H1 (cell line): ENCODE measurements around the gene PPARA. TPM values are rescaled to one million over a fixed set of nuclear protein-coding genes. Genes with fewer than 3 reads are reported as not detected.

Experiments used
- CTCF ChIA-PET: fragments of 300-600 bp; sonication (Branson Sonifier 250); formaldehyde crosslinking; loops from one replicate; lab custom pipeline; 2021; ENCODE audit not compliant: partially characterized antibody; lab: Charles Lee
- POLR2A ChIA-PET: fragments of 300-600 bp; sonication (Branson Sonifier 250); formaldehyde crosslinking; loops from one replicate; lab custom pipeline; 2021; ENCODE audit warnings: inconsistent platforms; ENCODE audit not compliant: partially characterized antibody; lab: Charles Lee
- DNase-seq, 2 experiments: peaks; one replicate each; pipeline versions ENCODE4 v3.0.0 to v3.0.0-alpha.2; 2010 to 2022; ENCODE audit warnings: low spot score in 2 of 2, low read depth in 1 of 2, mixed read lengths in 1 of 2
- FAIRE-seq: peaks from 2 replicates; lab custom pipeline; 2011; peaks lifted over from hg19 to GRCh38; lab: Jason Lieb, UNC
- H2AFZ ChIP-seq: 2 replicates; pipeline ENCODE4 v1.8.1; 2012; ENCODE audit warnings: low read length, inconsistent platforms
- H2AK5ac ChIP-seq: 2 replicates; pipeline ENCODE4 v1.6.1; 2013; ENCODE audit warnings: low read depth, low read length
- H2BK120ac ChIP-seq: replicated peaks from 2 replicates; pipeline ENCODE3; 2013; ENCODE audit warnings: low read depth, low read length, inconsistent platforms
- H2BK12ac ChIP-seq: 2 replicates; pipeline ENCODE4 v1.6.1; 2013; ENCODE audit warnings: low read depth, low read length
- H2BK15ac ChIP-seq: 2 replicates; pipeline ENCODE4 v1.6.1; 2013; ENCODE audit warnings: low read length
- H2BK20ac ChIP-seq: 2 replicates; pipeline ENCODE4 v1.6.1; 2013; ENCODE audit warnings: low read length
- H2BK5ac ChIP-seq: 2 replicates; pipeline ENCODE4 v1.6.1; 2013; ENCODE audit warnings: low read depth, low read length
- H3K14ac ChIP-seq: 2 replicates; pipeline ENCODE4 v1.6.1; 2013; ENCODE audit warnings: inconsistent platforms; ENCODE audit not compliant: insufficient read length
- H3K18ac ChIP-seq: 2 replicates; pipeline ENCODE4 v1.6.1; 2013; ENCODE audit warnings: low read length; ENCODE audit errors: extremely low read depth
- H3K23ac ChIP-seq: 2 replicates; pipeline ENCODE4 v1.6.1; 2013; ENCODE audit warnings: inconsistent platforms; ENCODE audit not compliant: insufficient read length
- H3K23me2 ChIP-seq: 2 replicates; pipeline ENCODE4 v1.6.1; 2013; ENCODE audit warnings: low read depth, low read length
- H3K27ac ChIP-seq: 2 replicates; pipeline ENCODE4 v1.6.1; 2011; ENCODE audit warnings: low read depth, low read length, inconsistent platforms
- H3K27me3 ChIP-seq, 4 experiments: replicated peaks in 1 of 4; 1 replicate in 1 of 4; 2 replicates in 3 of 4; pipeline versions ENCODE4 v1.6.1 to v1.8.1; 2011 to 2013; ENCODE audit warnings: low read length in 3 of 4, mild to moderate bottlenecking in 3 of 4, inconsistent platforms in 2 of 4, mixed read lengths in 2 of 4, moderate library complexity in 1 of 4; ENCODE audit not compliant: control insufficient read depth in 3 of 4, insufficient read depth in 3 of 4; ENCODE audit errors: extremely low read depth in 1 of 4
- H3K36me3 ChIP-seq, 4 experiments: 2 replicates each; pipeline versions ENCODE4 v1.6.1 to v1.8.1; 2011 to 2013; ENCODE audit warnings: mild to moderate bottlenecking in 4 of 4, low read length in 3 of 4, moderate library complexity in 2 of 4, control low read depth in 1 of 4, inconsistent platforms in 1 of 4; ENCODE audit not compliant: insufficient read depth in 4 of 4, control insufficient read depth in 2 of 4
- H3K4ac ChIP-seq: replicated peaks from 2 replicates; pipeline ENCODE3; 2013; ENCODE audit warnings: low read length, low read depth, mixed read lengths, inconsistent platforms; ENCODE audit not compliant: insufficient read length
- H3K4me1 ChIP-seq, 4 experiments: replicated peaks in 1 of 4; 1 replicate in 1 of 4; 2 replicates in 3 of 4; pipeline versions ENCODE4 v1.6.1 to v1.8.1; 2011 to 2013; ENCODE audit warnings: low read length in 3 of 4, inconsistent platforms in 2 of 4, mixed read lengths in 1 of 4; ENCODE audit not compliant: insufficient read depth in 4 of 4, control insufficient read depth in 3 of 4
- H3K4me2 ChIP-seq, 2 experiments: 2 replicates each; pipeline versions ENCODE4 v1.6.1 to v1.8.1; 2011 to 2013; ENCODE audit warnings: low read depth in 2 of 2, low read length in 2 of 2, control low read depth in 1 of 2, inconsistent platforms in 1 of 2, mild to moderate bottlenecking in 1 of 2; ENCODE audit not compliant: insufficient read depth in 1 of 2
- H3K4me3 ChIP-seq, 4 experiments: fragments of 200-600, 300-600 bp in 1 of 4; sonication (generic), shearing (Covaris generic), sonication (Bioruptor Twin) in 1 of 4; 2 replicates each; pipeline versions ENCODE4 v1.5.1 to v1.8.1; 2011 to 2016; ENCODE audit warnings: low read length in 4 of 4, low read depth in 3 of 4, control low read depth in 2 of 4, inconsistent platforms in 2 of 4, mild to moderate bottlenecking in 2 of 4, mixed read lengths in 1 of 4, moderate library complexity in 1 of 4; ENCODE audit not compliant: insufficient read depth in 2 of 4; ENCODE audit errors: extremely low read depth in 1 of 4
- H3K56ac ChIP-seq: replicated peaks from 2 replicates; pipeline ENCODE3; 2013; ENCODE audit warnings: low read depth, mild to moderate bottlenecking, mixed read lengths, low read length, inconsistent platforms; ENCODE audit not compliant: insufficient read length
- H3K79me1 ChIP-seq: 2 replicates; pipeline ENCODE4 v1.6.1; 2013; ENCODE audit warnings: low read depth, low read length, control low read depth
- H3K79me2 ChIP-seq, 2 experiments: 2 replicates each; pipeline versions ENCODE4 v1.6.1 to v1.8.1; 2012 to 2013; ENCODE audit warnings: low read length in 2 of 2, mild to moderate bottlenecking in 2 of 2, inconsistent platforms in 1 of 2; ENCODE audit not compliant: insufficient read depth in 2 of 2, control insufficient read depth in 1 of 2
- H3K9ac ChIP-seq, 4 experiments: replicated peaks in 1 of 4; 1 replicate in 1 of 4; 2 replicates in 3 of 4; pipeline versions ENCODE4 v1.6.1 to v1.8.1; 2011 to 2013; ENCODE audit warnings: low read depth in 3 of 4, low read length in 3 of 4, control low read depth in 2 of 4, mild to moderate bottlenecking in 2 of 4, moderate library complexity in 2 of 4, inconsistent platforms in 1 of 4; ENCODE audit errors: extremely low read depth in 1 of 4
- H3K9me3 ChIP-seq, 2 experiments: 2 replicates each; pipeline versions ENCODE4 v1.6.1 to v1.8.1; 2012 to 2013; ENCODE audit warnings: mild to moderate bottlenecking in 2 of 2, moderate library complexity in 2 of 2, control low read depth in 1 of 2, inconsistent platforms in 1 of 2, low read depth in 1 of 2, low read length in 1 of 2, mixed read lengths in 1 of 2; ENCODE audit not compliant: insufficient read depth in 2 of 2
- H4K20me1 ChIP-seq, 2 experiments: replicated peaks in 1 of 2; 2 replicates each; pipeline versions ENCODE3 to v1.8.1; 2011 to 2013; ENCODE audit warnings: inconsistent platforms in 2 of 2, low read length in 2 of 2, mild to moderate bottlenecking in 1 of 2; ENCODE audit not compliant: insufficient read depth in 2 of 2, control insufficient read depth in 1 of 2
- H4K5ac ChIP-seq: 2 replicates; pipeline ENCODE4 v1.6.1; 2013; ENCODE audit warnings: low read length, low read depth, mixed read lengths, inconsistent platforms; ENCODE audit not compliant: insufficient read length
- H4K8ac ChIP-seq: 2 replicates; pipeline ENCODE4 v1.8.0; 2013; ENCODE audit warnings: mild to moderate bottlenecking, moderate library complexity, low read length, inconsistent platforms; ENCODE audit not compliant: insufficient read depth; ENCODE audit errors: extremely low read depth
- H4K91ac ChIP-seq: replicated peaks from 2 replicates; pipeline ENCODE3; 2013; ENCODE audit warnings: low read length, mixed read lengths, inconsistent platforms; ENCODE audit not compliant: insufficient read length
- CHD1 ChIP-seq: IDR thresholded peaks from 2 replicates; pipeline ENCODE4 v1.6.1; 2012; ENCODE audit warnings: low read depth, low read length, improper control_type of control experiment
- CHD2 ChIP-seq: IDR thresholded peaks from 2 replicates; pipeline ENCODE4 v1.6.1; 2012; ENCODE audit warnings: low read length, improper control_type of control experiment
- CREB1 ChIP-seq: IDR thresholded peaks from 2 replicates; pipeline ENCODE4 v1.6.1; 2012; ENCODE audit warnings: inconsistent platforms
- EZH2 ChIP-seq: fragments of 200-600 bp; sonication (generic); IDR thresholded peaks from 2 replicates; pipeline ENCODE4 v1.7.1; 2012; ENCODE audit warnings: low read depth, mild to moderate bottlenecking, moderate library complexity, low read length, inconsistent platforms; ENCODE audit not compliant: severe bottlenecking
- SP4 ChIP-seq: IDR thresholded peaks from 2 replicates; pipeline ENCODE4 v1.6.1; 2012; ENCODE audit warnings: low read length, inconsistent platforms
- WGBS, 2 experiments: shearing (Covaris generic) in 1 of 2; methylation state at CpG; one replicate each; pipeline versions ENCODE4 v1.1.6 to v1.1.7; 2013 to 2015; ENCODE audit warnings: low lambda C conversion rate in 2 of 2, mixed read lengths in 2 of 2, inconsistent platforms in 1 of 2, low coverage in 1 of 2, missing lambda C conversion rate in 1 of 2; ENCODE audit not compliant: insufficient replicate concordance in 2 of 2, insufficient coverage in 1 of 2, insufficient read length in 1 of 2; ENCODE audit errors: extremely low coverage in 1 of 2, missing lambda C conversion rate in 1 of 2; 5-methylcytosine and 5-hydroxymethylcytosine counted together
- polyA plus RNA-seq, 7 experiments: library from polyadenylated mRNA; depleted of rRNA in 3 of 7; stranded (reverse) in 5 of 7; unstranded in 2 of 7; fragments of >200 nt in 5 of 7; fragments of 200-250 nt in 2 of 7; gene quantifications; 1 replicate in 5 of 7; 2 replicates in 1 of 7; 4 replicates in 1 of 7; pipeline versions ENCODE4 v1.2.1 to v1.2.3, GENCODE V29; 2011 to 2013; ENCODE audit warnings: missing spikeins in 2 of 7, mixed read lengths in 2 of 7
- total RNA-seq: library from RNA; stranded (reverse); fragmentation: NEBNext Ultra II Directional; extraction: Animal tissue kit (Norgen Biotek cat#: 25700); gene quantifications from 2 replicates; pipeline ENCODE4 v1.2.1, GENCODE V29; 2021

The PPARA gene
- total and polyA plus RNA-seq, 2 of the 8 experiments (the other 6 are each of a cell fraction or from before 2014, with no cell fraction given): 3.1 to 8.2 TPM

- H3K14ac ChIP-seq: no peak overlapping the region
- H4K8ac ChIP-seq: no peak overlapping the region
- no peaks in the 10 kb centered on the region for H4K20me1 ChIP-seq
- H4K91ac ChIP-seq: no peak overlapping the region
- H3K27ac ChIP-seq: no peak overlapping the region
- H3K56ac ChIP-seq: no peak overlapping the region
- no peak overlapping the region for H3K4me2 ChIP-seq
- no peak overlapping the region for H2BK20ac ChIP-seq
- no peaks in the 10 kb centered on the region; the same call in 1 of the 2 replicates for H3K23me2 ChIP-seq
- H3K79me1 ChIP-seq: no peaks in the 10 kb centered on the region
- peaks cover 18 to 58% (median 34%) of the 10 kb centered on the region in 4 experiments for H3K27me3 ChIP-seq
- no peak overlapping the region for H2AFZ ChIP-seq
- DNase-seq (no peak), FAIRE-seq (no peak)
- H2BK15ac ChIP-seq: no peak overlapping the region
- no peak overlapping the region for H3K4ac ChIP-seq
- H2BK12ac ChIP-seq: no peak overlapping the region
- H2AK5ac ChIP-seq: no peak overlapping the region
- no peaks in the 10 kb centered on the region for H3K79me2 ChIP-seq
- no peaks in the 10 kb centered on the region for H3K4me1 ChIP-seq
- no peak overlapping the region for H3K23ac ChIP-seq
- no peak overlapping the region for H3K9ac ChIP-seq
- 83% methylated on average over 12 of the region's 12 CpGs; no CpG with 5 or more reads in 1 of the 2 experiments for WGBS, 2 experiments
- H4K5ac ChIP-seq: no peak overlapping the region
- ChIA-PET CTCF (interaction anchor here (0.7 to 1.6 kb wide), 3 partner anchors 9 to 111 kb away, joined by 3 to 6 read pairs (median 3); partner anchors contain the start of gene CDPF1), POLR2A (no interaction called here)
- H3K9me3 ChIP-seq: peaks cover 0 to 4% of the 10 kb centered on the region in 2 experiments; a peak in 2 of 4 replicates
- no peak overlapping the region for H3K18ac ChIP-seq
- no peaks in the 10 kb centered on the region for H3K36me3 ChIP-seq
- H2BK5ac ChIP-seq: no peak overlapping the region
- no peak overlapping the region for H3K4me3 ChIP-seq
- H2BK120ac ChIP-seq: no peak overlapping the region
- TF ChIP-seq CHD2 (no peak), CREB1 (no peak), SP4 (no peak), CHD1 (no peak), EZH2 (no peak)
Observed at GRCh38 chr22:46259374-46259773, 109.0 kb downstream of the PPARA start.
